DMS153 treated with DMSO at 0.1 percent for 48 hours (cell line): ENCODE data around the gene PEPD.
A peak's percentile ranks its signal among the peaks of the same experiment; 100 is the strongest.

Experiments used
- DNase-seq: peaks from one replicate; lab custom pipeline; 2025; ENCODE audit not compliant: unreplicated experiment; lab: John Stamatoyannopoulos, UW

The PEPD gene

DNA sequence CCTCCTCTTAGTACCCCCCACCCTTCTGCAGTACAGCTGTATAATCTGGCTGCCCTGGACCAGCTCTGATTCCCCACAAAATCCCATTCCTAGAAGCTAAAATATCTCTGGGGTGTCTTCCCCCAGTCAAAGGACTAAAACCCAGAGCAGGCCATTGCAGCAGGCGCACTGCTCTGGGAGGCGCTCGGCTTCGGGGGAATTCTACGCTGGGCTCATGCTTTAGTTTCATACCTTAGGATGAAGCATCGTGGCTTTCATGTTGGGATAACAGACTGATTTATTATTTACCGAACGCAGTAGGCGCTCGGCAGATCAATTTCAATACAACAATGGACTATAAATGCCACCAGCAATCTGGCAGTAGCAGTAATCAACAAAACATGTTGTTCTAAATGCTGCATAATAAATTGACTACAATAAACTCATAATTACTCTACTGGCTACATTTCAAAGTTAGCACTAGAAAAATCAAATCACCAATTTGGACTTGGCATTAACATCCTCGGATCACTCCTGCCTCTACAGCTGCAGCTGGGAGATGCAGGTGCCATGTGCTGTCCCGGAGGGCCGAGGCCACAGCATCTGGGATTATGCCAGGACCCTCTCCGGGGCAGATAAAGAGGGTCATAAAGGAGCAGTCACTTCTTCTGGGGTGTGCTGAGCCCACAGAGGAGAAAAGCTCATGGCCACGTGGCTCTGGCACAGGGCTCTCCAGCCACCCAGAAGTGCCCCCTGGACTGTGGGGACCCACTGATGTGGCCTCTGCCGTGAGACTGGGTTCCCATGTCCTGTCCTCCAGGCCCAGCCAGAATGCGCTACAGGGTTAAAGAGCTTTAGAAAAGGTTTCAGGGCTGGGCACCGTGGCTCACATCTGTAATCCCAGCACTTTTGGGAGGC lies 112.8 kb downstream of the PEPD start:
- DNase-seq = no peak

DNA sequence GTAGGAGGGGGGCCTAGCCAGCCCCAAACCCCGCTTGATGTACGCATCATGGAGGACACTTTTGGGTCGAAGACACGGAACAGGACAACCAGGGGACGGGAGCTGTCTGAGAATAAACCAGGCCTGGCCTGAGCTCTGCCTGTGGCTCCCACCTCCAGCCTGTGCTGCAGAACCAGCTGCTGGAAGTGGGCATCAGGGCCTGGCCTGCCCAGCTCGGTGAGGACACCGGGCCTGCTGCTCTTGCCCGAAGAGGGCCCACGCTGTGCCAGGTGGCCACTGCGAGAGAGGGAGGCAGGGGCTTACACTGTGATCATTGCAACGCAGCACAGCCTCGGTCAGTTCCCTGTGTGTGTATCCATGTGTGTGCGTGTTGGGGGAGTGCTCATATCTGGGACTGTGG lies 113.5 kb downstream of the PEPD start:
- no peak for DNase-seq

DNA sequence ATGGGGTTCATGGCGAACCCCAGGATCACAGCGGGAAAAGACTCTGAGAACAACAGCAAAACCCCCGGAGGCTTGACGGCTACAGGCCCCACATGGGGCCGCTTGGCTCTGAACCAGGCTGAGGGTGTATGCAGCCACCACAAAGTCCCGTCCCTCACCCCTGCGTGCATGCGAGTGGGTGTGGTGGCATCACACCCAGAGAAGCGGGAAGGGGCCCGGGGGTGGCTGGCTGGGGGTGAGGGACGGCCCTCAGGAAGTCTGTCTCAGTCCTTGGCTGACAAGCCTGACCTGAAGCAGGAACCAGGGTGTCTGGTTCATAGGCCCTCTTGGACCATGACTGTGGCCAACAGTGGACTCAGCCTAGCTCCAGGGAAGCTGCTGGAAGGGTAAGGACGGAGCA lies 113.9 kb downstream of the PEPD start:
- DNase-seq = no peak

- DNase-seq = no peak
These were observed 114.4 kb downstream of the PEPD start for GRCh38 chr19:33407140-33407551.

DNA sequence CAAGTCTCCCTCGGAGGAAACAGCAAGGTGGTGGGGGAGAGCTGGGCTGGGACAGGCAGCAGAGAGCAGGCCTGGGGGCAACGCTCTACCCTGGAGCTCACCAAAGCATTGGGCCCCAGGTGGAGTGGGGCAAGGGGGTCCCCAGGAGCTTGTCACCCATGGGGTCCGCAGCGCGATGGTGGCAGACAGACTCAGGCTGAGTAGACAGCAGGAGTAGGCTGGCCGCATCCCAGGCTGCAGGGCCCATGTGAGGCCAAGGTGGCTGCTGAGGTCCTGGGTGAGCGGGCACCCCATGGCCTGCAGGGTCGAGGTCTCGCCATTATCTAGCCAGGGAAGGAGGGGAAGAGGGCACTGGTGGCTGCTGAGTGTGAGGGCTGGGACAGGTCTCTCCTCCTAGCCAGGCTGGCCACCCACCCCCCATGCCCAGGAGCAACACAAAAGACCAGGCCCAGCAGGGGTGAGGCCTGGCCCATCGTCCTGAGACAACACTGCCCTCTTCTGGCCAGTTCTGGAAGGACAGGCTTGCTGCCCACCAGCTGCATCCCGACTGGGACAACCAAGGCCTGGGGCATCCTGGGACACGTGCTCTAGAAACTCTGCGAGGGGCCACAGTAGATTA lies 115.0 kb downstream of the PEPD start:
- peak; percentile 23 for DNase-seq

GRCh38 chr19:33405553-33406461 lies 115.8 kb downstream of the PEPD start:
- DNase-seq = no peak

DNA sequence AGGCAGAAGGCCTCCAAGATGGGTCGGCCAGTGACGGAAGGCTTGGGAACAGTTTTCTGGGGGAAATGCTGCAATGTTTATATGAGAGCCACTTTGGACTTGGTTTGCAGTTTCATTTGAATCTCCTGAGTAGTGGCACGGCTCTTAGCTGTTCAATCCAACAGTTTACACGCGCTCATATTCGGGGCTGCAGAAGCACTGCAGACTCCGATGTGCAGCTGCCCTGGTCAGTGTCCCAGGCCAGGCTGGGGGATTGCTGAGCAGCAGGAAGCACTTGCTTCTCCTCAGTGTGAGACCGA lies 116.4 kb downstream of the PEPD start:
- no peak for DNase-seq

GRCh38 chr19:33404506-33405253 lies 116.9 kb downstream of the PEPD start:
- no peak for DNase-seq

GRCh38 chr19:33403973-33404304 lies 117.7 kb downstream of the PEPD start:
- DNase-seq = no peak

DNA sequence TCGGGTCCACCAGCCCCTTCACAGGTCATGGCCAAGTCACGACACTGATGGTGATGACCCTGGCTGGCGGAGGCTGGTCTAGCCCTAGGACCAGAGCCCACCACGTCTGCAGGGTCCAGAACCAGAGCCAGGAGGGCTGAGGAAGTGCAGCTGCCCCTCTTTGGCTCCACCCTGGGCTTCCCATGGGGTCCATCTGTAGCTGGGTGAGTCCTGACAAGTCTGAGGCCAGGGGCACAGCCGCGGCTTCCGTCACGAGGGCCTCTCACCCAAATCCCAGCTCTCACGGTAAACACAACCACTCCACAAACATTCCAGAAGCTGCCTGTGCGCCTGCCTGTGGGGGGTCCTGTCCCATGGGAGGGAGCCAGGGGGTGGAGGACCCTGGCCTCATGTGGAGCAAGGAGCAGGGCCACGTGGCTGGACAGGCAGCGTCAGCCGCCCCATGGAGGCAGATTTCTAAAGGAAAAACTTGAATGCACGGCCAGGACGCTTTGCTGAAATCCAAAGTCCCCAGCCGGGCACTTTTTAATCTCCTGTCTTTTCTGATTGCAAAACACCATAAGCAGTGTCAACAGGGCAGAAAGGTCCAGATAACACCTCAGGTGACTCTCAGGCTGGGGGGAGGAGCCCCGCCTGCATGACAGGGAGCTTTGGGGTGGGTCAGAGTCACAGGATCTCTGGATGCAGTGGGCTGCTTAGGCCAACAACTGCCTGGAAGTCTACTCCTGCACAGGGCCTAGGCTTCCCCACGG lies 118.2 kb downstream of the PEPD start:
- no peak for DNase-seq

DNA sequence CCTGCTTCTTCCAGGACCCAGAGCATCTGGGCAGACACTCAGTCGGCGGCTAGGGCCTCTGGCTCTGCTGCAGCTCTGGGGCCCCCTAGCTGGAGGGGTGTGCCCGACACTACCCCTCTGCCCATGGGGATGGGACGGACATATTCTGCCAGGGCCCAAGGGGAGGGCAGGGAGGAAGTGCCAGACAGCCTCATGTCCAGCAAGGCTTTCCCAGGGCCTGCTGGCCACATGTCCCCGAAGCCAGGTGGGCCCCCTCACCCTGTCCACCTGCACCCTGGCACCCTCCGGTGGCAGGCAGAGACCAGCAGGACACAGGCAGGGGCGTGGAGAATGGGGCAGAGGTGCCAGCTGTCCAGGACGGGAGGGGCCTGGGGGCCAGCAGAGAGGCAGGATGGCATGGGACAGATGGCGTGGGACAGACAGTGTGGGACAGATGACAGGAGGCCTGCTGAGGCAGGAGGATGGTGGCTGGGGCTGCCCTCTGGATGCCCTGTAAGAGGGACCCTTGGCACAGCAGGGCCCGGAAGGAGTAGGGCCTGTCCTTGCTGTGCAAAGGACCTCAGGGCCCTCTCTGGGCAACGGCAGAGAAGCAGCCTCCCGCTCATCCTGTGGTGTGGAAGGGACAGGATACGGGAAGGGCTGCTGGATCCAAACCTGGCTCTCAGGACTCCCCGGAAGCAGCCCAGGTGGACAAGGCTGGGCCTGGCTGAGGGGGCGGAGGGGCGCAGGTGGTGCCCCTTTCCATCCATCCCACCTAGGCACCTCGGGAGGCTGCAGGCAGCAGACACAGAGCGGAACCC lies 119.0 kb downstream of the PEPD start:
- no peak for DNase-seq

GRCh38 chr19:33401683-33402420 lies 119.7 kb downstream of the PEPD start:
- DNase-seq = no peak

DNA sequence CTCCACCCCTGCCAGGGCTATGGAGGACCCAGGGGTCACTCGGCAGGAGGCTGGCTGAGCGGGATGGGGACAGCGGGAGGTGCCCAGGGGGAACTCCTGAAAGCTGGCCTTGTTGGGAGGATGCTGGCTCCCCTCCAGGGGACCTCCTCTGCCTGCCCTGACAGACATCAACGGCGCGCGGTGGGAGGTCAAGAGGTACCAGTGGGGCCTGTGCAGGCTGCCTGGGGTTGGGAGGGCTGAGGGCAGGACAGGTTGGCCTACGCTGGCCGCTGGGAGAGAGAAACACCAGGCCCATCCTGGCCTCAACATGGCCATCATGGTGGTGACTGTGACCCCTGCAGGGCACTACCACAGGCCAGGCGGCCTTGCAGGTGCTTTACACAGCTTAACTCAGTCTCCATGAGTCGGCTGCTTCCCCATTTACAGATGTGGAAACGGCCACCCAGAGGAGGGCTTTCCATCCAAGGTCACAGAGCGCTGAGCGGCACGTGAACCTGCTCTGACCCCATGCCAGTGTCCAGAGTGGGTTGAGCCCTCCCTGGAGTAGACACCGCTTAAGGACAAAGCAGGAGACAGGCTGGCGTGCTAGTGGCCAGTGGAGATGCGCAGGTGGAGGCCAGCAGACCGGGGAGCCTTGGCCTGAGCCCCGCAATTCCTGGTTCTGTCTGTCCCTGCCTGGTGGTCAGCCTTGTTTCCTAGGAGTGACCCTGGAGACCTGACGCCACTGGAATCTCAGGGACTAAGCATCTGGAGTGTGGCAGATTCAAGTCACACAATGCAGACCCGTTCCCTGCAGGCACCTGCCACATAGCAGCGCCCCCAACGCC lies 120.5 kb downstream of the PEPD start:
- DNase-seq = no peak

DNA sequence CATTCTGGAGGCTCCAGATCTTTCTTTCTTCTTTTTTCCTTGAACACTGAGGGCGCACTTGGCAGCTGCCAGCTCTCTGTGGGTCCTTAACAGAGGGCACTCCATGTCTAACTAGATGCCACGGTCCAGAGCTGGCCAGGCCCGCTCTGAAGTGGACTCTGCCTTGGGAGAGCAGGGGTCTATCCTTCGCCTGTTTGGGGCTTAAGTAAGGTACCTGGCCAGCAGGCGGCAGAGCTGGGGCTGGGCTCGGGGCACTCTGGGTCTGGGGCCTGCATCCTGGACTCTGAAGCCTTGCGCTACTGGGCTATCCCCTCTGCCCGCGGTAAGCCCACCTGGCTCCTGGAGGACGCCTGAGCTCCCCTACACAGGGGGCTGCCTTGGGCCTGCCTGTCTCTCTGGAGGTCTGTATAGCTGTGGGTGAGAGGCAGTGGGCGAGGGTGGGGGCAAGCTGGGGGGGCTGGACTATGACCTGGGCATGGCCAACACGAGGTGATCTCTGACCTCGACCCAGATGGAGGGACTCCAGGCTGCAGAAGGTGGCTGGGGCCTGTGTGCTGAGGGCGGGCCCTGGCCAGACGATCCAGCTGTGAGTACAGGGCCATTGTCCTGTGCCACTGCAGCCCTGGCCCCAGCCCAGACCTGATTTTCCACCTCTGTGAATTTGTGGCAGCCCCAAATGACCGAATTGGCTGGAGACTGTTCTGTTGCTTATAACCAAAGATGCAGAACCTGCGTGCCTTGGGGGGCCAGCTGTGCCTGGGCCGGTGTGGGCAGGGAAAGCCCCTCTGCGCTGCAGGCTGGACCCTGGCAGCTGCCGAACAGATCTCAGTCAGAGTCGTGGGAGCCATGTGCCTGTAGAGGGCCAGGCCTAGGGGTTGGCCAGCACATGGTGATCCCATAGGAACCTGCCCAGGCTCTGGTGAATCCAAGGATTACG lies 121.6 kb downstream of the PEPD start:
- no peak for DNase-seq

DNA sequence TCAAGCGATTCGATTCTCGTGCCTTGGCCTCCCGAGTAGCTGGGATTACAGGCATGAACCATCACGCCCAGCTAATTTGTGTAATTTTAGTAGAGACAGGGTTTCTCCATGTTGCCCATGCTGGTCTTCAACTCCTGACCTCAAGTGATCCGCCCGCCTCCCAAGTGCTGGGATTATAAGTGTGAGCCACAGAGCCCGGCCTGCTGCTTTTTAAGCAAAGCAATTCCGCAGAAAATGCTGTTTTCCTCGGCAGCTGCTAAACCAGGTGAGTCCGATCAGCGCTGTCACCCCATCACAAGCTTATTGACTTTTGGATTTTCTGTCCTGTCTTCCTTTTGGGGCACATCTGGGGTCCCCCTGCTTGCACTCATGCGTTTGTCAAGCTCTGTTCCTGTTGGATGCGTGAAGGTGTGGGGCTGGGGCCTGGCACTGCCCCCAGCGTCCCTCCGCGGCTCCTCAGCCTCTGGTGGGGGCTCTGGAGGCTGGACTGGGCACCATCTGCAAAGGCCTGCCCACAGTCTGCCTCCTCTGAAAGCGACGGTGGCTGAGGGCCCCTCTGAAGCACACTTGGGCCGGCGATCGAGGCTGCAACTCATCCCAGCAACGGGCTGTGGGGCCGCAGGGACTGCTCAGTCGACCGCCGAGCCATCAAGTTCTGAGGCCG lies 122.4 kb downstream of the PEPD start:
- no peak for DNase-seq

DNA sequence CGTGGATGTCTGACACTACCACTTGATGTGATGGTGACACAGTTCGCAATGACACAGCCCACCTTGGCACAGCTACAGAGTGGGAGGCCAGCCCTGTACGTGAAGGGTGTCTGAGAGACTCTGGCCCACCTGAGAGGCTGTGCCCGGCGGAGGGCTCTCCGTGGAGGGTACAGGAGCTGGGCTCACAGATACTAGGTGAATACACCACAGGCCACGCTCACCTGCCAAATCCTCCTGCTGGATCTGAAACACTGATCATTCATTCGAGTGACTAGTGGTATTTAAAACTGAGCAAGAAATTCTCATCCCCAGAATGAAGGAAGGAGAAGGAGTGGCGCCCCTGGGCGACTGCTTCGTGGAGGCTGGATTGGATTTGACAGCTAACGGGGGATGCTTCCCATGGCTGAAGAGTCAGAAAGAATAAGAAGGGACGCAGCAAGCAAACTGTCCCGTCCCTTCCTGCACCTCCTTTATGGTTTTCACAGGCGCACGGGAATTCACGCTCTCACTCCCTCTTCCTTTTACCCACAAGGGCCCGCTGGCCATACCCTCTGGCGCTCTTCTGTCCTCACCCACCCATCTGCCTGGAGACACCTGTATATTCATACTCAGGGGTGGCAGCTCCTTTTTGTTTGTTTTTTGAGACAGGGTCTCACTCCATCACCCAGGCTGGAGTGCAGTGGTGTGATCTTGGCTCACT lies 123.1 kb downstream of the PEPD start:
- DNase-seq = no peak
